Smooth muscle cell of the coronary artery (primary cell): ENCODE results near the gene CDK4. TPM values are rescaled to one million over a fixed set of nuclear protein-coding genes. Genes with fewer than 3 reads are reported as not detected.

ENCODE experiments used
- total RNA-seq: library from RNA; depleted of rRNA; stranded (reverse); fragments of >200 nt; gene quantifications from 2 replicates; pipeline ENCODE4 v1.2.3, GENCODE V29; 2014; ENCODE audit warnings: low replicate concordance

The CDK4 gene
- total RNA-seq, result 177 and 178 TPM in 2 replicates

DNA sequence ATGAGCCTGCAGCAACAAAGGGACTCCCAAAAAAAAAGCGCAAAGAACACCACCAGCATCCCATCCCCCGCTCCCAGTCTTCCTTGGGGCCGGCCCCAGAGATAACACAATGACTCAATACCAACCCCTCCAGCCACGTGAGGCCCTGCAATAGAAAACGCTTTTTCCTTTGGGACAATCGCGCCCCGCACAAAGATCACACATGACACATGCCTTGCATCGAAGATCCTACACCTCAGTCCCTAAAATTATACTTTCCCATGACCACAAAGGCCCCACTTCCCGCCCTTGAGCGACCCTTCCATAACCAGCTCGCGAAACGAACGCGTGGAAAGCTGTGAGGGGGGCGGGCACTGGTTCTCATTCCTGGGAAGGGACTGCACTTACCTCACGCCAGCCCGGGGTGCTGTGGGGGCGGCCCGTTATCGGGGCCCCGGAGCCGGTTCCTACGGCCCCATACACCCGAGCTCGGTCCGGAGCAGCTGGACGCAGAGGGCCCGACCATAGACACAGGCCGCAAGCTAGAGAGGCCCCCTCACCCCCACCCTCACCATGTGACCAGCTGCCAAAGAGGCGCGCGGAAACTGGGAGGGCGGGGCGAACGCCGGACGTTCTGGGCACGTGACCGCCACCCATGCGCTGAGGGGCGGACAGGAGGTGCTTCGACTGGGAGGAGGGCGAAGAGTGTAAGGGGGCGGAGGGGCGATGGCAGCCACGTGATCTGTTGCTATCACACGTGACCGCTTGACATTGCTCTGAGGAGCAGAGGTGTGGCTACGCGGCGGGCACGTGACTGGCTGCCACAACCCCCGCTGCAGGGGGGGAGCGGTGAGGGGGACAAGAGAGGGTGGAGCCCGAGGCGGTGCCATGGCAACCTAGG is at the start of gene CDK4:
Gene CDK4, minus strand, starts transcription at position 523 of the 880 bp plus-strand sequence. CDS start 593 bp downstream, outside the sequence.

DNA sequence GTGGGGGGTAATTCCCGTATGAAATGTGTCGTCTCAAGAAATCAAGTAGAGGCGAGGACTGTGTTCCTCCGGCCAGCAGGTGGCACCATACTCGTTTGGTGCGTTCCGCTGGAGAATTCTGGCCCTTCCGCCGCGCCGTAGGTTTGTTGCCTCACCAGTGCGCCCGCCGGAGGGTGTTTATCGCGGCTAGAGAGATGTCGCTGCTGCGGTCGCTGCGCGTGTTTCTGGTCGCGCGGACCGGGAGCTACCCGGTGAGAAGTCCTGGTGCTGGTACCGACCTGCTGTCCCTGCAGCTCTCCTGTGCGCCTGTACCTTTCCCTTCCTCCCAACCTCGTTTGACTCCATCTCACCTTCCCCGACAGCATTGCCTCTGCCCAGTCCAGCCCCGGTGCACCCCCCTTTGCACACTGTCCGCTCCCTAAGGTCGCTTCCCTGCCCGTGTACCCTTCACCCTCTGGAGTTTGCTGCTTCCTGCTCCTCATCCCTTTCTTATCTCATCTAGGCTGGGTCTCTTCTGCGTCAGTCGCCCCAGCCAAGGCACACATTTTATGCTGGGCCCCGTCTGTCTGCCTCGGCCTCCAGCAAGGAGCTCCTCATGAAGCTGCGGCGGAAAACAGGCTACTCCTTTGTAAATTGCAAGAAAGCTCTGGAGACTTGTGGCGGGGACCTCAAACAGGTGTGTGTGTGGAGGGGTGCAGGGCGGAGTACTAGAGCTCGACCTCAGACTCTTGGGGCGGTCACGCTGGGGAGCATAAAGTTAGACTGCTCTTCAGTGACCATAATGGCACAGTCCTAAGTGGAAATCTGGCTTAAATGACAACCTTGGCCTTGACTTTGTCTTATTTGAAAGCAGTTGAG is 30.7 kb upstream of the CDK4 start, which contains the start of gene TSFM:
Gene TSFM, plus strand, starts transcription at position 180 of the 858 bp plus-strand sequence. Its CDS starts 15 bp downstream, at position 195.

DNA sequence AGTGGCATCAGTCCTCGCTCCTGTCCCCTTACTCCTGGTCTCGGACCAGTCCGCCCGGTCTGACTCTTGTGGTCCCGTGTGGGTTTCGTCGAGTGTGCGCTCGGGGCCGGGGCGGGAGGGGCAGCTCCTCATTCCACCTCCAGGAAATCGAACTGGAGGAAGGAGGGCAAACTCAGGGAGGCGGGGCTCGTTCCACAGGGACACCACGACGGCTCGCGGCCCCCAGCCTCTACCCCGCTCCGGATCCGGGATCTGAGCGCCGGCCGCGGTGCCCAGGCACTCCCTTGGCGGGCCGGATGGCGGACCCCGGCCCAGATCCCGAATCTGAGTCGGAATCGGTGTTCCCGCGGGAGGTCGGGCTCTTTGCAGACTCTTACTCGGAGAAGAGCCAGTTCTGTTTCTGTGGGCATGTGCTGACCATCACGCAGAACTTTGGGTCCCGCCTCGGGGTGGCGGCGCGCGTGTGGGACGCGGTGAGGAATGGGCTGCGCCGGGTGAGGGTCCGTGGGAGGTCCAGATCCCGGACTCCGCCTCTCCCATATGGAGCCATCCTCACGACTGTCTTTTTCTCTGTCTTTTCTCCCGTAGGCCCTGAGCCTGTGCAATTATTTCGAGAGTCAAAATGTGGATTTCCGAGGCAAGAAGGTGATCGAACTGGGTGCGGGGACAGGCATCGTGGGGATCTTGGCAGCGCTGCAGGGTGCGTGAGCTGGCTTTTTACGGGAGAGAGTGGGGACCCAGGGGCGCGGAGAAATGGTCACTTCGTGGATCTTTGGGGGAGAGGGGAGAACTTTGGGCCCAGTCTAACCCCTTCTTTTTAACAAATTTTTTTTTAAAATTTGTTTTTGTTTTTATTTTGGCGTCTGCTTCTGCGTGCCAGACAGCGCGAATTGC is 20.6 kb upstream of the CDK4 start, which contains the start of gene EEF1AKMT3:
Gene EEF1AKMT3, plus strand, starts transcription at position 186 of the 894 bp plus-strand sequence. Its CDS starts 111 bp downstream, at position 297.

DNA sequence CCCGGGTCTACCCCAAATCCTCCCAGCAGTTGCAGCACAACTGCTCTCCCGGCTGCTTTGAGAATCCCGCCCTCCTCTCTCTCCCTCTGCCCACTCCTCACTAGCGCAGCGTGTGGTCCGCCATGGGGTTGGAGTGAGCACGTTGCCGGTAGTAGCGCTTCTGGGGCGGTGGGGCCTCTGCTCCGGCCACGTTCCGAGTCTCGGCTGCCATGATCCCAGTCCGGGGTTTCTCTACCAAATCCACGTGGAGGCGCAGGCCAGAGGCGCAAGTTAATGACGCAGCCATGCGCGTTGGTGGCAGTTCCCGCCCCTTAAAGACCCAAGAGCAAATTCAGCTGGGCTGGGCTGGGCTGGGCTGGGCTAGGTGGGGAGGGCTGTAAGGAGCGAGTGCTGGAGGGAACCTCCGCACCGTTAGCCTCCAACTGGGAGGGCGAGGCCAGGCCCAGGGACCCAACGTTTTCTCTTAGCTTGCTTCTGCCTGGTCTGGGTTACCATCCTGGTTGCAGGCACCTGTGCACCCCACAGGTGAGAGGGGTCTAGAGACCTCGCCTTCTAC is 19.8 kb upstream of the CDK4 start, which contains the start of gene METTL1:
Gene METTL1, minus strand, starts transcription at position 233 of the 556 bp plus-strand sequence. Its CDS starts 22 bp downstream, at position 211.

DNA sequence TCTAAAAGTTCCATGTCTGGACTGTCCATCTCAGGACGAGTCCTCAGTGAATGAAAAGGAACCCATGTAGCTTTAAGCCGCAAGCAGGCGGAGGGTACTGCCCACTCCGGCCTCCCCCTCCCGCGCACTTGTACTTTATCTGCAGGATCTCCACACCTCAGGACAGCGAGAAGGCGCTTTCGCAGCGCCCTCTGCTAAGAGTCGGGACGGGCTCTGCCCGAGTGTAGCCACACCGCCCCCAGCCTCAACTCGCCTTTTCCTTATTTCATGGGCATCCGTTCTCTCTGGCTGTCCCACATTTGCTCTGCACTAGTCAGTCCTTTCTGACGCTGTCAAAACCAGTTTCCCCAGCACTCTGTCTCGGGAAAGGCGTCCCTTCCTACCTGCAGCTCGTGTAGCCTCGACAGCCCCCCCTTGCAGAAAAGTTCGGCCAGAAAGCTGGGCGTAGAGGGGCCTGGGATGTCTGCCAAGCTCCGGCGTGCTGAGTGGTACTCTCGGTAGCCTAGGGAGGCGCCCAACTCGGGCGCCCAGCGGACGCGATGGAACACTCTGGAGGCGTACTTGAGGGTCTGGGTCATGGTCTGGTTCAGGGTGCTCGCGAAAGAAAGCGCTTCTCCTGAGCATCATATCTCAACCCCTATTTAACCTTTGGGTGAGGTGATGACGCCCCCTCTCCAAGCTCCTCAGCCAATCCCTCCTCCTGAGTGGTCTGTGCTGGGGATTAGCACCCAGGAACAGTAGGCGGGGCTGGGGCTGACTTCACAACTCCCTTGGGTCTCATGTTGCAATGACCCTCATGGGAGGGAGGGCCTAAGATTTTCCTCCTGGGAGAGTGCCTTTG is 14.6 kb upstream of the CDK4 start, which contains the start of gene CYP27B1:
Gene CYP27B1, minus strand, starts transcription at position 615 of the 841 bp plus-strand sequence. Its CDS starts 37 bp downstream, at position 578.

DNA sequence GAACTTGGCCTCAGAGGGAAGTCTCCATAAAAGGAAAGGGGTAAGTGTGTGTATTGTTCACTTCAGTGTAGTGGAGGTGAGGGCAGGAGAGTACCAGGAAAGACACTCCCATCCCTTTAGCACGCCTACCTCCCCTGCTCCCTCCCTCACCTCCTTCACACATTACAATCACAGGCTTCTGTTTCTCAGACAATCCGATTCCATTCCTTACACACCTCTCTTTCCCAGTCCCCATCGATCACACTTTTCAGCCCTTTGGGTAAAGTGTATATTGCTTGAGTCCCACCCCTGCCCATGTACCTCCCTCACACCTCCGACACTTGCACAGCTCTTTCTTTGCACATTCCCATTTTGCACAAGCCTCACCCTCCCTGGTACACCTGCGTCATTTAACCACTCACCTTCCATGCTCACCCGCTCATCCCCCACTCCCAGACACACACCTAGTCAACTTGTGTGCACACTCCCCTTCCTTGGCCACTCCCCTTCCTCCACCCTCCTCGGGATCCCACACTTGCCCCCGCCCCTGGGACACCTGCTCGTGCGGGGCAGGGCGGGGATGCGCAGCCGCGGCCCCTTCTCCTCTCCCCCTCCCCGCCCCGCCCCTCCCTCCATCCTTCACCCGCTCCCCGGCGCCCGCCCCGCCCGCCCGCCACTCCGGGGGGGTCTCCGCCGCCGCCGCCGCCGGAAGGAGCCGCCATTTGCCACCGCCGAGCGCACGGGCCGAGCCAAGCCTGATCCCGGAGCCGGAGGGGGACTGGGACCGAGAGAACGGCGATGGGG is 2.5 kb upstream of the CDK4 start, which contains the start of gene MARCHF9:
Gene MARCHF9, plus strand, starts transcription at position 693 of the 783 bp plus-strand sequence. CDS start 426 bp downstream, outside the sequence.

DNA sequence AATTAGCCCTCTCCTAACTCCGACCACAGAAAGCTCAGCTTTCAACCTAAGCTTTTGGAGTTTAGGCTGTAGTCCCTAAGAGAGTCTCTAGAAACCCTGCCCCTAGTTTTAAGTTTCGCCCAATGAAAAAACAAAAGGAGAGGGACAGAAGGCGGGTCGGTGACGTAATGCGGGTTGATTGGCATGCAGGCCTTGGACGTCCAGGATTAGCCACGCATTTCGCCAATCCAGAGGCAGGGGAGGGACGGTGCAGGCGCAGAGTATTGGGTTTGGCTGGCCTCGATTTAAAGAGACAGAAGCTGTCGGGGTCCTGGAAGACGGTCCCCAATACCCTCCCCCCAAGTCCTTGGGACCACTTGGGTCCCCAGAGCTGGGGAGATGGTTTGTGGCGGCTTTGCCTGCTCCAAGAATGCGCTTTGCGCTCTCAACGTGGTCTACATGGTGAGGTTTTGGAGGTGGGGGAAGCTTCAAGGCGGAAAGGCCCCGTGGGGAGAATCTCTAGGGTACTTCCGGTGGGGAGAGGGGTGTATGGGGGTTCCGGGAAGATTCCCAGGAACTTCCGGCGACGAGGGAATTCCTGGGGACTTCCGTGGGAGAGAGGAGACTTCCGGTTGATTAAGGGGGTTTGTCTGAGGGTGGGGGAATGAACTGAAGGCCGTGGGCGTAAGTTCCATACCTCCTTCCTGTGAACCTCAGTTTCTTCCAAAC is 7.2 kb downstream of the CDK4 start, which contains the start of gene TSPAN31:
Gene TSPAN31, plus strand, starts transcription at position 263 of the 708 bp plus-strand sequence. Its CDS starts 116 bp downstream, at position 379.

DNA sequence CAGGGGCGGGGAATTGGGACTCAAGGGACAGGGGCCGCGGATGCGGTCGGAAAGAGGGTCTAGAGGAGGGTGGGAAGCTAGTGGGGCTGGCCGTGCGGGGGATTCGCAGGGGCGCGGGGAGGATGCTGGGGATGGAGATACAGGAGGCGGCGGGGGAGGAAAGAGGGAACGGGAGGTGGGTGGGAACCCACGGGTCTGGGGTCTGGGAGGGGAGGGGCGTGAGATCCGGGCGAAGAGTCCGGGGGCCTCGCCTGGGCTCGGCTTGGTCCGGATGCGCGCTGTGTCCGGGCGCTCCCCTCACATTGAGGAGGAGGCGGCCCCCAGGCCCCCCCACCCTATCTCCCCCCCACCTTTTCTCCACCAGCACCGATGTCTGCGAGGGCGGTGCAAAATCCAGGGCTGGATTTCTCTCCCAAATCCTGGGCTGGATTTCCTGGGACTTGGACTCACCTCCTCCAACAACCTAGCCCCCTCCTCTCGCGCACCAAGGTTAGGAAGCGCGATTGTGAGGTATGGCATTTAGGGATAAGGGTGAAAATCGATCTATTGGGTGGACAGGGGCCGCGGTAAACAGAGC is 13.4 kb downstream of the CDK4 start, which contains the start of gene AGAP2:
Gene AGAP2, minus strand, starts transcription at position 82 of the 577 bp plus-strand sequence. CDS start 496 bp downstream, outside the sequence.

Other genes with a start within 250 kb of the CDK4 start
- 44.0 and 89.6 TPM in 2 replicates for gene DDIT3, start 231.8 kb downstream of the CDK4 start, total RNA-seq
- gene MBD6, start 229.5 kb downstream of the CDK4 start, total RNA-seq, result 2.9 and 4.0 TPM in 2 replicates
- gene DCTN2, start 205.1 kb downstream of the CDK4 start, total RNA-seq, result 57.0 and 81.7 TPM in 2 replicates
- 0.15 and 0.23 TPM in 2 replicates for gene KIF5A, start 202.3 kb downstream of the CDK4 start, total RNA-seq
- 5.9 and 13.3 TPM in 2 replicates for gene PIP4K2C, start 161.1 kb downstream of the CDK4 start, total RNA-seq
- gene DTX3, start 147.5 kb downstream of the CDK4 start, total RNA-seq, result 6.4 and 8.5 TPM in 2 replicates
- 17.0 and 23.8 TPM in 2 replicates for gene ARHGEF25, start 140.9 kb downstream of the CDK4 start, total RNA-seq
- 1.3 and 5.6 TPM in 2 replicates for gene B4GALNT1, start 119.1 kb downstream of the CDK4 start, total RNA-seq
- 233 and 545 TPM in 2 replicates for gene OS9, start 58.2 kb downstream of the CDK4 start, total RNA-seq
- 0.23 and 0.30 TPM in 2 replicates for gene AGAP2, start 13.6 kb downstream of the CDK4 start, total RNA-seq
- gene TSPAN31, start 7.3 kb downstream of the CDK4 start, total RNA-seq, result 59.8 and 69.0 TPM in 2 replicates
- gene MARCHF9, start 2.8 kb upstream of the CDK4 start, total RNA-seq, result 3.4 and 4.7 TPM in 2 replicates
- 0.68 TPM in 1 of 2 replicates, not detected in the other for gene CYP27B1, start 14.8 kb upstream of the CDK4 start, total RNA-seq
- 5.0 and 7.0 TPM in 2 replicates for gene METTL1, start 19.8 kb upstream of the CDK4 start, total RNA-seq
- gene EEF1AKMT3, start 20.3 kb upstream of the CDK4 start, total RNA-seq, result 7.8 and 8.5 TPM in 2 replicates
- 6.7 and 16.8 TPM in 2 replicates for gene TSFM, start 30.5 kb upstream of the CDK4 start, total RNA-seq
- gene AVIL, start 66.4 kb upstream of the CDK4 start, total RNA-seq, result 1.4 and 11.6 TPM in 2 replicates
- gene CTDSP2, start 94.4 kb upstream of the CDK4 start, total RNA-seq, result 54.6 and 198 TPM in 2 replicates
- 3.0 and 10.9 TPM in 2 replicates for gene ATP23, start 189.3 kb upstream of the CDK4 start, total RNA-seq